ENCODE results near the gene LAYN.

LAYN gene

DNA sequence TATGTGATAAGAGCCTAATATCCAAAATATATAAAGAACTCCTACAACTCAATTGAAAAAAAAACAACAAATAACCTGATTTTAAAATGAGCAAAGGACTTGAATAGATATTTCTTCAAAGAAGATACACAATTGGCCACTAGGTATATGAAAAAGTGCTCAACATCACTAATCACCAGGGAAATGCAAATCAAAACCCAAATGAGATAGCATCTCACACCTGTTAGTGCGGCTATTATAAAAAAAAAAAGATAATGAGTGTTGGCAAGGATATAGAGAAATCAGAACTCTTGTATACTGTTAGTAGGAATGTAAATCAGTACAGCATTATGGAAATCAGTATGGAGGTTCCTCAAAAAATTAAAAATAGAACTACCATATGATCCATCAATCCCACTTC, 55.8 kb downstream of the LAYN start:
- no peak for DNase-seq (ENCODE audit: low read depth)

DNA sequence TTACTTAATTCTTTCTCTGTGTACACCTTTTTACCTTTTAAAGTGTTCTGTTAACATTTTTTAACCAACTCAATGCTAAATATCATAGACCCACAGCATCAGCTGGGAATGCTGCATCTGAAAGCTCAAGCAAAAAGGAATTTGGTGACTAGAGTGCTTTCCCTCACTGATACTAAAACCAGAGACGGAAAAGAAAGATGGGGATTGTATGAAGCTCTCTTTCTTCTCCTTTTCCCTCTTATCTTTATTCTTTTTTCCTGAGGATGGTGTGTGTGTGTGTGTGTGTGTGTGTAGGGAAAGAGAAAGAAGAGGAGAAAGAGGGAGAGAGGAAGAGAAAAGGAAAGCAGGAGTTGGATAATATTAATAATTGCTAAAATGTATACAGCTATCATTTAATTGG, 57.6 kb downstream of the LAYN start:
- no peak for DNase-seq (ENCODE audit: low read depth)

DNA sequence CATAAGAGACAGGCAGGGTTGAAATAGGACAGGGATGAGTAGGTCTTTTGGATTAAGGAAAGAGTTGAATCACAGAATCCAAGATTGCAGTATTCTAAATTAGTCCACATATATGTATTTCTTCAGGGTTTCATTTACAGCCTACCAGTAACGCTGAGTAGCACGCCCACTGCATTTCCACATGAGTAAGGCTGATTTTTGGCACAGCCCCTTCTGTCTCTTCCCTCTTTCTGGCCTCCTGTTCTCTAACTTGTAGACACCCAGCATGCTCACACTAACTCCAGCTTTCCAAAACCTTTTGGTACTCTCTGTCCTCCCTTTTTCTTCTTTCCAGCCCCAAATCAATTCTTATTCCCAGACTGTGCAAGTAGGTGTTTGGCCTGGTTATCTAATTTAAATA, 58.0 kb downstream of the LAYN start:
- no peak for DNase-seq (ENCODE audit: low read depth)

DNA sequence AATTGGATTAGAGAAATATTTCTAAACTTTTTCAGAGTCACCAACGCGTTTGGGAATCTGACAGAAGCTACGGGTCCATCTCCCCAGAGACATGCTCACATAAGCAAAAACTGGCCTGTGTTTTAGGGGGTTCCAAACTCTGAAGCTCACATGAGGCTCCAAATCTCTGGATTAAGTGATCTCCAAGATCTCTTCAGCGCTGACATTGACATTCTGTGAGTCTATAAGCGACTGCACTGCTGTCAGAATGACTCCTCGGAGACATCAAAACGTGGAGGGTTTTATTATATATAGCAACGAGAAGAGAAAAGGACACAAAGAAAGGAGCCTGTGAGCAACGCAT, 61.1 kb downstream of the LAYN start:
- no peak for DNase-seq (ENCODE audit: low read depth)

DNA sequence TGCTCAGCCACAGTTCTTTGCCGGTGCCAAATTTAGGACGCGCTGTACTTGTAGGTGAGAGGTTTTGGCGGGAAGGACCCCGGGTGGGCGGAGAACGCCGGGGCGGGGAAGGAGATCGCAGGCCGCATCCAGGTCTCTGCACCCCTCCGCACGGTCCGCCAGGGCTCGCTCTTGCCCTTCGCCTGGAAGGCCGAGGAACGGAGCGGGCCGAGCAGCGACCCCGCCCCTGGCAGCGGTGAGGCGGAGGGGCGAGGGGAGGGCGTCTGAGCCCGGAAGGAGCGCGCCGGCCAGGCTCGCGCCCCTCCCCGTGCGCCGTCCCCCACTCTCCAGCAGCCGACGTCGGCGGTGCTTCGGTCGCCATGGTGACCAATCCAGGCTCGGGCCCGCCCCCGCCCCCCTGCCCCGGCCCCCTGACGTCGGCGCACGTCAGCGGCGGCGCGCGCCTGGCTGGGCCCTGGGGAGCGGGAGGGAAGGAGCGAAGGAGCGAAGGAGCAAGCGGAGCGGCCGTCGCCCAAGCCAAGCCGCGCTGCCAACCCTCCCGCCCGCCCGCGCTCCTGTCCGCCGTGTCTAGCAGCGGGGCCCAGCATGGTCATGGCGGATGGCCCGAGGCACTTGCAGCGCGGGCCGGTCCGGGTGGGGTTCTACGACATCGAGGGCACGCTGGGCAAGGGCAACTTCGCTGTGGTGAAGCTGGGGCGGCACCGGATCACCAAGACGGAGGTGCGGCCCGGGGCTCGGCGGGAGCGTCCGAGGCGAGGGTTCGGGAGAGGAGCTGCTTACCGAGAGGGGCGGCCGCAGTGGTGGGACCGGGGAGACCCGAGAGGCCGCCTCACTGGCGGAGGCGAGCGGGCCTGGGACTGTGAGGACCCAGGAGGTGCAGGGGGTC, 61.7 kb downstream of the LAYN start, which contains the start of gene SIK2:
Gene SIK2, plus strand, starts transcription at position 471 of the 886 bp plus-strand sequence. Its CDS starts 115 bp downstream, at position 586.
- DNase-seq (ENCODE audit: low read depth): peak; percentile 89

DNA sequence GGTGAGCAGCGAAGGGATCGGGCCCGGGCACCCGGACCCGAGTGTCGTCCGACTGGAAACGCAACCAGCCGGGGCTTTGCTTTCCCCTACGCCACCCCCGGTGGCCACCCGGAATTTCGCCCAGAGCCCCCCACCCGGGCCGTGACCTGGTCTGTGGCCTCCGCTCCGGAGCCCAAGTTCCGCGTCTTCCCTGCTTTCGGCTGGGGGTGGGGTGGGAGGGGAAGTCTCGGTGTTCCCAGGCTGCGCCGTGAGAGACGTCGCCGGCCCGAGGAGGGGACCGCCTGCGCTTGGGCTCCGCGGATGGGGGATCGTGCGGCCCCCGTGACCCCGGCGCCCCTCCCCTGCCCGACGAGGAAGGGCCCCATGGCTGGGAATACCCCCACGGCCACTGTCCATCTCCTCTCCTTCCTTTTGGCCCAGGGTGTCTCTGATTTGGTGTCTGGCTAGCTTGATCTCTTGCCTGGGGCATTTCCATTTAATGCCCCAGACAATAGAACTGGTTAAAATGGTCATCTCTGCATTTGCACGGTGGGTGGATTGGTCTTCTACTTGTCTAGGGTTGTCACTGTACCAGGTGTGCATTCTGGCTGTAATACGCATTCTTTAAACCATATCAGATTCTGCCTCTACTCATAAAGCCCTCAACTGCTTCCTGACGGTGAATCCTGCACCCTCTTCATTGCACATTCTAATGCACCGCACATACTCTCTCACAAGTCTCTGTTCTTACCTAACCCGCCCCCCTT, 62.5 kb downstream of the LAYN start:
- peak; percentile 9 for DNase-seq (ENCODE audit: low read depth)

DNA sequence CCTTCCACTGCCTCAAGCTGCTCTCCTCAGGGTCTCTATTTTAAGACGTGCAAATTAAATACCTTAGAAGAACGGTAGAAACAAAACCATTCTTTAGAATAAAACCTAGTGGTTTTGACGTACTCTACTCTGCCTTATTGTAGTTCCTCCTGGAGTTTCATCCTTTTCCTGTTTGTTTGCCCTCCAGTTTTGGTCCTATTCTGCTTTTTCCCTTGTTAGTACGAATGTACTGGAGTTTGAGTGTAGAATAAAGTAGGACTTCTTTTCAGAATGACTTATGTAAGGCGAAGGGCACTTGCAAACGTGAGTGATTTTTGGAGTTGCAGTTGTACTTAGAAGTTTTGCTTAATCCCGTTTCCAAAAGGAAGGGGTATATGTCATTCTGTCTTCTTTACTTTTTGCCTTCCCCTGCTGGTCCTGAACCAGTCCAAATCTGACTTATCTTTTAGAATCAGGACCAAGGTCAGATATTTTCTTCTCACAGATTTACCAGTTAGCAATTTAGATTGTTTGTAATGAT, 63.2 kb downstream of the LAYN start:
- DNase-seq (ENCODE audit: low read depth): no peak

DNA sequence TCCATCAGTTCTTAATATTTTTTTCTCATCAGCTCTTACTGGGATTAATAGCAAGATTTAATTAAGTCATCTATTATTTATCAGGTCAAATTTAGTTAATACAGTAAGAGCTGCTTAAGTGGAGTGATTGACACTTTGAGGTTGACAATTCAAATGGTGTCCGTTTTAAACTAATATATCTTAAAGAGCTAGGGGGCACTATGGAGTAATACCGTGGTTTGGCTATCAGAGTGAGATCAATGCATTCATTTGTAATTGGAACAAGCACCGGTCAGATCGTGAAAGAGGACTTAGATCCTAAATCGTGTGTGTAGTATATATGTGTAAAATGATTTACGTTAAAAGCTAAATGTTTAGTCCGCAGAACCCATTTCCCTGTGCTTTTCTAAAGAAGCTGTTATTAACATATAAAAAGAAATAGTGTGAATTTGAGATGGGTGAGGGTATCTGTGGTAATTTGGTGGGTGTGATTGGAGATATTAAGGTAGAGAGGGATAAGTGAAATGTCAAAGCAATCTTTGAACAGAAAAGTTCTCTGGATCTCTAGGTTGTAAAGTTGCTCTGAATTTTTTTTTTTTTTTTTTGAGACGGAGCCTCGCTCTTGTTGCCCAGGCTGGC, 64.0 kb downstream of the LAYN start:
- no peak for DNase-seq (ENCODE audit: low read depth)

DNA sequence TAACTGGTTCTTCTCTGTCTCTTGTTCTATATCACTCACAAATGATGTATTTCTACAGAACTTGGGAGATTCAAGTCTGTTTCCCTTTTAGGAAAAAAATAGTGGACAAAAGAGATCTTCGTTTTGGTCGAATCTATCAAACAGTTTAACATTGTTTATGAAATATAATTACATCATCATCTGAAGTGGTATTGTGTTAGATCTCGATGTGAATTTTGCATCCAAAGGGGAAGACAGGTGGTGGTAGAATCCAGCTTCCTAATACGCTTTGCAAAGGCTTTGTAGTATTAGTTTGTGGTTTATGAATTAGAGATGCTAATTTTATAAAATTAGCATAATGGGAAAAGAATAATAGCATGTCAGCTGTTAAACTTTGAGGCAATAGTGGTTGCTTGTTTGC, 65.2 kb downstream of the LAYN start:
- no peak for DNase-seq (ENCODE audit: low read depth)

DNA sequence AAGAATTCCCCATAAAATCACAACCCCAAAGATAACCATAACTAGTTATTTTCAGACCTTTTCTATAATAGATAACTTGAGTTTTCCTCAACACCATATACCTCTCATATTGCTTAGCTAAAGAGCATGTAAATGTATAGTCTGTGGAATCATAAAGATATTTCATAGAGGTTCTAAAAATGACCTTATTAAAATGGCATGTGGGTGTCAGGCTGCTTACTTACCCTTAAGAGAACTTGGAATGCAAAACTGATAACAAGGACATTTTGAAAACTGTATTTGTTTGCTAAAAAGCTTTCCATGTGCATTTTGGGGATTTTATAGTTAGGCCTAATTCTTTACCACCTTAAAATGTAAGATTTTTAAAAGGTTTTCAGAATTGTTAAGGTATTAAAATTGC, 66.5 kb downstream of the LAYN start:
- no peak for DNase-seq (ENCODE audit: low read depth)

DNA sequence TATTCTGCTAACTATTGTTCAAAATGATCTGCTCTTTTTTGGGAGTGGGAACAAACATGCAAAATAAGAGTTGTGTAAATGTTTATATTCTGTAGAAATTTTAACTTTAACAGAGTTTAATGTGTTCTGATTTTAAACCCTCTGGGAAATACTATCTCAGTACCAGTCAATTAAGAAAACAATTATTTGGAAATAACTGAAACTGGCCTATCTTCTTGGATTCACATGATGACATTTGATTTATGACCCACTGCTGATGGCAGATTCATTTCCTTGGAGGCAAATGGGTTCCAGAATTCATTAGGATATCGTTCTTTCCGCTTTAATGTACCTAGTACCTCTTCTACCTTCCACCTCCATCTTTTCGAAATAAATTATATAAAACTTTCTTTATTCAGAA, 67.2 kb downstream of the LAYN start:
- no peak for DNase-seq (ENCODE audit: low read depth)

Data from T-helper 22 cell (primary cell).